ENCODE data around the gene SYT9.

SYT9 gene

GRCh38 chr11:7347611-7348431 lies 96.1 kb downstream of the SYT9 start:
- no peak for DNase-seq (ENCODE audit: low read depth)

- DNase-seq (ENCODE audit: low read depth): no peak
These were observed 97.0 kb downstream of the SYT9 start for GRCh38 chr11:7348432-7349304.

- DNase-seq (ENCODE audit: low read depth): no peak
These were observed 99.5 kb downstream of the SYT9 start for GRCh38 chr11:7351228-7351627.

GRCh38 chr11:7353100-7353499 lies 101.4 kb downstream of the SYT9 start:
- DNase-seq (ENCODE audit: low read depth): no peak

- no peak for DNase-seq (ENCODE audit: low read depth)
These were observed 113.0 kb downstream of the SYT9 start for GRCh38 chr11:7364660-7365059.

- no peak for DNase-seq (ENCODE audit: low read depth)
These were observed 116.1 kb downstream of the SYT9 start for GRCh38 chr11:7367803-7368202.

- DNase-seq (ENCODE audit: low read depth): no peak
These were observed 124.7 kb downstream of the SYT9 start for GRCh38 chr11:7376386-7376785.

GRCh38 chr11:7381937-7382336 lies 130.2 kb downstream of the SYT9 start:
- DNase-seq (ENCODE audit: low read depth): no peak

- DNase-seq (ENCODE audit: low read depth): no peak
These were observed 131.7 kb downstream of the SYT9 start for GRCh38 chr11:7383406-7383805.

- DNase-seq (ENCODE audit: low read depth): no peak
These were observed 133.0 kb downstream of the SYT9 start for GRCh38 chr11:7384691-7385090.

GRCh38 chr11:7385532-7385931 lies 133.8 kb downstream of the SYT9 start:
- DNase-seq (ENCODE audit: low read depth): no peak

GRCh38 chr11:7413961-7414915 lies 162.5 kb downstream of the SYT9 start:
- DNase-seq (ENCODE audit: low read depth): no peak

- no peak for DNase-seq (ENCODE audit: low read depth)
These were observed 163.5 kb downstream of the SYT9 start for GRCh38 chr11:7414973-7415817.

- no peak for DNase-seq (ENCODE audit: low read depth)
These were observed 164.4 kb downstream of the SYT9 start for GRCh38 chr11:7416080-7416479.

- DNase-seq (ENCODE audit: low read depth): no peak
These were observed 165.6 kb downstream of the SYT9 start for GRCh38 chr11:7417328-7417727.

GRCh38 chr11:7418061-7418460 lies 166.4 kb downstream of the SYT9 start:
- DNase-seq (ENCODE audit: low read depth): no peak

GRCh38 chr11:7418906-7419305 lies 167.2 kb downstream of the SYT9 start:
- DNase-seq (ENCODE audit: low read depth): no peak

GRCh38 chr11:7421136-7421535 lies 169.4 kb downstream of the SYT9 start:
- no peak for DNase-seq (ENCODE audit: low read depth)

- no peak for DNase-seq (ENCODE audit: low read depth)
These were observed 171.0 kb downstream of the SYT9 start for GRCh38 chr11:7422544-7423331.

GRCh38 chr11:7423946-7424345 lies 172.2 kb downstream of the SYT9 start:
- no peak for DNase-seq (ENCODE audit: low read depth)

All from stimulated activated CD8-positive, alpha-beta memory T cell treated with anti-CD3 and anti-CD28 coated beads, Interleukin-7, amount 100 ng/mL, for 24 hours (primary cell).